GM19467 (cell line): ENCODE results near the gene DAB1.

Experiments
- ATAC-seq: cut with Tn5 transposase; IDR thresholded peaks from one replicate; pipeline ENCODE4 v1.9.1; 2021; ENCODE audit warnings: mild to moderate bottlenecking, moderate library complexity; ENCODE audit not compliant: unreplicated experiment

Gene DAB1

GRCh38 chr1:56965191-56965590 is 458.7 kb downstream of the DAB1 start:
- ATAC-seq = no peak

GRCh38 chr1:56964349-56965017 is 459.4 kb downstream of the DAB1 start:
- ATAC-seq = no peak

- ATAC-seq = no peak
Measured at GRCh38 chr1:56963667-56964066, 460.2 kb downstream of the DAB1 start.

GRCh38 chr1:56961426-56961825 is 462.4 kb downstream of the DAB1 start:
- no peak for ATAC-seq

- ATAC-seq = no peak
Measured at GRCh38 chr1:56958526-56958925, 465.3 kb downstream of the DAB1 start.

GRCh38 chr1:56957931-56958330 is 465.9 kb downstream of the DAB1 start:
- no peak for ATAC-seq

- ATAC-seq = no peak
Measured at GRCh38 chr1:56954664-56955063, 469.2 kb downstream of the DAB1 start.

- ATAC-seq = no peak
Measured at GRCh38 chr1:56953386-56953785, 470.5 kb downstream of the DAB1 start.

GRCh38 chr1:56952501-56952900 is 471.4 kb downstream of the DAB1 start:
- no peak for ATAC-seq

- no peak for ATAC-seq
Measured at GRCh38 chr1:56948403-56949023, 475.3 kb downstream of the DAB1 start.
